ENCODE data around the gene RASGRF2. TPM values are rescaled to one million over a fixed set of nuclear protein-coding genes. Genes with fewer than 3 reads are reported as not detected.
"Not testable (repeated sequence)": the region's sequence is repeated elsewhere in the genome, so short reads cannot be mapped to it uniquely, and the experiment has no call there.

The RASGRF2 gene
- polyA plus RNA-seq, 1 donor from 2014 or later: 0.42 TPM

- no peaks in the 10 kb centered on the region for H3K9me2 ChIP-seq (ENCODE audit: insufficient read depth, low read length)
- H3K27me3 ChIP-seq (ENCODE audit: insufficient read depth, low read depth, low read length): no peaks in the 10 kb centered on the region
- H3K36me3 ChIP-seq (ENCODE audit: insufficient read depth, low read length): no peaks in the 10 kb centered on the region
- no peak overlapping the region for H3K4me3 ChIP-seq (ENCODE audit: low read length)
- H3K79me2 ChIP-seq (replicated peaks; ENCODE audit: insufficient read depth, low read length): no peaks in the 10 kb centered on the region
- no peak overlapping the region for H2AFZ ChIP-seq (ENCODE audit: low read depth, low read length)
- H3K9ac ChIP-seq (ENCODE audit: low read length): no peak overlapping the region
- H3K27ac ChIP-seq (ENCODE audit: low read length): no peak overlapping the region
- H3K9me3 ChIP-seq (ENCODE audit: low read length): no peaks in the 10 kb centered on the region
- H3F3A ChIP-seq (ENCODE audit: insufficient read depth, low read length, poor library complexity, severe bottlenecking): no peaks in the 10 kb centered on the region
- H3K4me2 ChIP-seq (ENCODE audit: low read length): no peak overlapping the region
- no peaks in the 10 kb centered on the region for H4K20me1 ChIP-seq (ENCODE audit: insufficient read depth)
- no peak for TF ChIP-seq CTCF (IDR thresholded peaks at IDR 0.05; ENCODE audit: poor library complexity, severe bottlenecking)
- no peak for TF ChIP-seq TAF1 (IDR thresholded peaks at IDR 0.05; ENCODE audit: low read depth)
- no peak for TF ChIP-seq POLR2AphosphoS5 (IDR thresholded peaks at IDR 0.05)
- no peak for TF ChIP-seq REST (IDR thresholded peaks at IDR 0.05; ENCODE audit: borderline replicate concordance)
- no peak for TF ChIP-seq EP300 (conservative IDR thresholded peaks at IDR 0.05; ENCODE audit: poor library complexity, severe bottlenecking)
- no peak for TF ChIP-seq MXI1 (conservative IDR thresholded peaks at IDR 0.05; ENCODE audit: poor library complexity, severe bottlenecking)
- TF ChIP-seq RAD21 (conservative IDR thresholded peaks at IDR 0.05): no peak
- no peak for TF ChIP-seq SMC3 (conservative IDR thresholded peaks at IDR 0.05; ENCODE audit: poor library complexity)
- TF ChIP-seq EZH2 (IDR thresholded peaks at IDR 0.05; ENCODE audit: borderline replicate concordance, insufficient read depth, low read length, poor library complexity, severe bottlenecking): no peak
Observed at GRCh38 chr5:81121836-81122630, 161.9 kb downstream of the RASGRF2 start.

GRCh38 chr5:81124689-81125088, 164.5 kb downstream of the RASGRF2 start:
- H3K27me3 ChIP-seq (ENCODE audit: insufficient read depth, low read depth, low read length); H3K4me2 ChIP-seq (ENCODE audit: low read length); H3K4me3 ChIP-seq (ENCODE audit: low read length); H3K79me2 ChIP-seq (replicated peaks; ENCODE audit: insufficient read depth, low read length); H3K9ac ChIP-seq (ENCODE audit: low read length); H4K20me1 ChIP-seq (ENCODE audit: insufficient read depth); H2AFZ ChIP-seq (ENCODE audit: low read depth, low read length); H3F3A ChIP-seq (ENCODE audit: insufficient read depth, low read length, poor library complexity, severe bottlenecking); H3K27ac ChIP-seq (ENCODE audit: low read length); H3K9me2 ChIP-seq (ENCODE audit: insufficient read depth, low read length); H3K9me3 ChIP-seq (ENCODE audit: low read length); H3K36me3 ChIP-seq (ENCODE audit: insufficient read depth, low read length): not testable (repeated sequence)
